RCC 7860 (cell line): ENCODE measurements around the gene DENND6A.
"Not testable (repeated sequence)": the region's sequence is repeated elsewhere in the genome, so short reads cannot be mapped to it uniquely, and the experiment has no call there.

Experiments
- DNase-seq: peaks from one replicate; pipeline ENCODE4 v3.0.0-alpha.2; 2015; ENCODE audit warnings: low spot score
- FAIRE-seq: peaks from 2 replicates; lab custom pipeline; 2012; peaks lifted over from hg19 to GRCh38; lab: Jason Lieb, UNC

The DENND6A gene

GRCh38 chr3:57692396-57693147 lies at the start of gene DENND6A:
Gene DENND6A (minus strand): TSS chr3:57693077. CDS start chr3:57693018, 59 bp downstream.
- DNase-seq (peak; percentile 80), FAIRE-seq (no peak)

GRCh38 chr3:57740027-57740426 lies 47.1 kb upstream of the DENND6A start:
- DNase-seq (no peak), FAIRE-seq (no peak)

GRCh38 chr3:57738391-57738790 lies 45.5 kb upstream of the DENND6A start:
- FAIRE-seq (no peak), DNase-seq (no peak)

GRCh38 chr3:57737840-57738239 lies 45.0 kb upstream of the DENND6A start:
- DNase-seq (no peak), FAIRE-seq (no peak)

- FAIRE-seq: no peak
These were observed 42.5 kb upstream of the DENND6A start for GRCh38 chr3:57735405-57735804.

GRCh38 chr3:57733790-57734189 lies 40.9 kb upstream of the DENND6A start:
- DNase-seq (no peak), FAIRE-seq (no peak)

More at GRCh38 chr3:57735405-57735804, 42.5 kb upstream of the DENND6A start:
- no peak for DNase-seq

- FAIRE-seq: no peak
- DNase-seq: no peak
These were observed 38.4 kb upstream of the DENND6A start for GRCh38 chr3:57731311-57731710.

- FAIRE-seq: no peak
- no peak for DNase-seq
These were observed 37.8 kb upstream of the DENND6A start for GRCh38 chr3:57730682-57731081.

- no peak for FAIRE-seq
- no peak for DNase-seq
These were observed 36.6 kb upstream of the DENND6A start for GRCh38 chr3:57729334-57730045.

- DNase-seq (no peak), FAIRE-seq (no peak)
These were observed 34.2 kb upstream of the DENND6A start for GRCh38 chr3:57727106-57727505.

- FAIRE-seq (no peak), DNase-seq (no peak)
These were observed 33.5 kb upstream of the DENND6A start for GRCh38 chr3:57726397-57726796.

- no peak for FAIRE-seq
These were observed 25.2 kb upstream of the DENND6A start for GRCh38 chr3:57718118-57718517.

GRCh38 chr3:57717205-57717868 lies 24.5 kb upstream of the DENND6A start:
- FAIRE-seq: no peak
- no peak for DNase-seq

More at GRCh38 chr3:57718118-57718517, 25.2 kb upstream of the DENND6A start:
- no peak for DNase-seq

- FAIRE-seq (no peak), DNase-seq (no peak)
These were observed 22.8 kb upstream of the DENND6A start for GRCh38 chr3:57715686-57716085.

GRCh38 chr3:57709559-57709958 lies 16.7 kb upstream of the DENND6A start:
- FAIRE-seq (no peak), DNase-seq (no peak)

GRCh38 chr3:57709031-57709430 lies 16.2 kb upstream of the DENND6A start:
- DNase-seq (no peak), FAIRE-seq (no peak)

GRCh38 chr3:57706462-57706861 lies 13.6 kb upstream of the DENND6A start:
- DNase-seq: peak; percentile 81
- peak; percentile 80 for FAIRE-seq

- not testable (repeated sequence) for FAIRE-seq, DNase-seq
These were observed 12.5 kb upstream of the DENND6A start for GRCh38 chr3:57705351-57705750.

- DNase-seq (no peak), FAIRE-seq (no peak)
These were observed 8.9 kb upstream of the DENND6A start for GRCh38 chr3:57701781-57702180.

GRCh38 chr3:57700737-57701136 lies 7.9 kb upstream of the DENND6A start:
- FAIRE-seq (no peak), DNase-seq (no peak)

- no peak for FAIRE-seq
- no peak for DNase-seq
These were observed 6.7 kb upstream of the DENND6A start for GRCh38 chr3:57699591-57699990.
